ENCODE results near the gene SLCO1A2.
"Not testable (repeated sequence)": the region's sequence is repeated elsewhere in the genome, so short reads cannot be mapped to it uniquely, and the experiment has no call there.

SLCO1A2 gene, protein sequence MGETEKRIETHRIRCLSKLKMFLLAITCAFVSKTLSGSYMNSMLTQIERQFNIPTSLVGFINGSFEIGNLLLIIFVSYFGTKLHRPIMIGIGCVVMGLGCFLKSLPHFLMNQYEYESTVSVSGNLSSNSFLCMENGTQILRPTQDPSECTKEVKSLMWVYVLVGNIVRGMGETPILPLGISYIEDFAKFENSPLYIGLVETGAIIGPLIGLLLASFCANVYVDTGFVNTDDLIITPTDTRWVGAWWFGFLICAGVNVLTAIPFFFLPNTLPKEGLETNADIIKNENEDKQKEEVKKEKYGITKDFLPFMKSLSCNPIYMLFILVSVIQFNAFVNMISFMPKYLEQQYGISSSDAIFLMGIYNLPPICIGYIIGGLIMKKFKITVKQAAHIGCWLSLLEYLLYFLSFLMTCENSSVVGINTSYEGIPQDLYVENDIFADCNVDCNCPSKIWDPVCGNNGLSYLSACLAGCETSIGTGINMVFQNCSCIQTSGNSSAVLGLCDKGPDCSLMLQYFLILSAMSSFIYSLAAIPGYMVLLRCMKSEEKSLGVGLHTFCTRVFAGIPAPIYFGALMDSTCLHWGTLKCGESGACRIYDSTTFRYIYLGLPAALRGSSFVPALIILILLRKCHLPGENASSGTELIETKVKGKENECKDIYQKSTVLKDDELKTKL

GRCh38 chr12:21334771-21335325 lies at the start of gene SLCO1A2:
Gene SLCO1A2 (minus strand): TSS chr12:21334917. CDS start chr12:21334647, 270 bp downstream.
- Histone ChIP-seq H3K36me3 (ENCODE audit: insufficient read depth, low read length) (no peaks in the 10 kb centered on the region), H3K9ac (ENCODE audit: insufficient read length) (no peak within 1 kb of the TSS)
- no peak for DNase-seq (ENCODE audit: low read depth, low spot score)

GRCh38 chr12:21384261-21384660 lies 49.5 kb upstream of the SLCO1A2 start:
- no peak for DNase-seq (ENCODE audit: low read depth, low spot score)

More at GRCh38 chr12:21334771-21335325, at the start of gene SLCO1A2:
- TF ChIP-seq FOXP2 (optimal IDR thresholded peaks at IDR 0.05; ENCODE audit: control extremely low read depth, extremely low read length, insufficient read depth): no peak
- no peak for TF ChIP-seq POLR2AphosphoS5 (IDR thresholded peaks at IDR 0.05; ENCODE audit: borderline replicate concordance, low read depth, low read length)
- no peak for TF ChIP-seq EZH2 (IDR thresholded peaks at IDR 0.05)
- no peak within 1 kb of the TSS for H3K27ac ChIP-seq
- H3K4me3 ChIP-seq: no peak within 1 kb of the TSS
- no peaks in the 10 kb centered on the region; the same call in 1 of the 2 replicates for H3K9me3 ChIP-seq (ENCODE audit: low read depth, low read length)

GRCh38 chr12:21381320-21381719 lies 46.6 kb upstream of the SLCO1A2 start:
- H3K9me3 ChIP-seq (ENCODE audit: low read depth, low read length); DNase-seq (ENCODE audit: low read depth, low spot score); H3K9ac ChIP-seq (ENCODE audit: insufficient read length); H3K27ac ChIP-seq; H3K4me3 ChIP-seq; H3K36me3 ChIP-seq (ENCODE audit: insufficient read depth, low read length): not testable (repeated sequence)

More at GRCh38 chr12:21384261-21384660, 49.5 kb upstream of the SLCO1A2 start:
- Histone ChIP-seq H3K9me3 (ENCODE audit: low read depth, low read length) (no peaks in the 10 kb centered on the region), H3K9ac (ENCODE audit: insufficient read length) (no peak overlapping the region), H3K36me3 (ENCODE audit: insufficient read depth, low read length) (no peaks in the 10 kb centered on the region), H3K27ac (no peak overlapping the region), H3K4me3 (no peak overlapping the region)
- no peak for TF ChIP-seq EZH2 (IDR thresholded peaks at IDR 0.05)
- TF ChIP-seq FOXP2 (optimal IDR thresholded peaks at IDR 0.05; ENCODE audit: control extremely low read depth, extremely low read length, insufficient read depth): no peak
- TF ChIP-seq POLR2AphosphoS5 (IDR thresholded peaks at IDR 0.05; ENCODE audit: borderline replicate concordance, low read depth, low read length): no peak

DNA sequence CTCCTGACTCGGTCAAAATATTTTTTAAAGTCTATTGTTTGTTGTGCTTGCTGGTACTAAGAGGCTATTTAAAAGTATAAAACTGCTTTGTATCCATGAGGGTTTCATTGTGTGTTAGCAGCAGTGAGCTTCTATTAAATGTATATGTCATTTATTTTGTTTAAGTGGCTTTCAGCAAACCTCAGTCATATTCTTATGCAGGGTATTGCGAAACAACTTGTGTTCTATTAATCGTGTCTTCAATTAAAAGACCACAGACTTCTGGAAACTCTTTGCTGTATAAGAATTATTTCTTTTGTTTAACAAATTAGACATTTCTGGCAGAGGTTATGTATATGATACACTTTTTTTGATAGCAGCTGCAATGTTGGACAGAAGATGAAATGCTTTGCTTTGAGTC lies 44.5 kb upstream of the SLCO1A2 start:
- H3K4me3 ChIP-seq: no peak overlapping the region
- no peak overlapping the region for H3K9ac ChIP-seq (ENCODE audit: insufficient read length)
- peak; percentile 18 for DNase-seq (ENCODE audit: low read depth, low spot score)
- TF ChIP-seq POLR2AphosphoS5 (IDR thresholded peaks at IDR 0.05; ENCODE audit: borderline replicate concordance, low read depth, low read length): no peak
- no peak for TF ChIP-seq EZH2 (IDR thresholded peaks at IDR 0.05)
- TF ChIP-seq FOXP2 (optimal IDR thresholded peaks at IDR 0.05; ENCODE audit: control extremely low read depth, extremely low read length, insufficient read depth): no peak
- H3K9me3 ChIP-seq (ENCODE audit: low read depth, low read length): no peaks in the 10 kb centered on the region
- no peaks in the 10 kb centered on the region for H3K36me3 ChIP-seq (ENCODE audit: insufficient read depth, low read length)
- no peak overlapping the region for H3K27ac ChIP-seq

GRCh38 chr12:21372602-21373001 lies 37.9 kb upstream of the SLCO1A2 start, which contains the start of gene IAPP:
Gene IAPP (plus strand): TSS chr12:21372902. CDS start chr12:21373352, 450 bp downstream.
- TF ChIP-seq EZH2 (IDR thresholded peaks at IDR 0.05) (no peak), FOXP2 (optimal IDR thresholded peaks at IDR 0.05; ENCODE audit: control extremely low read depth, extremely low read length, insufficient read depth) (no peak), POLR2AphosphoS5 (IDR thresholded peaks at IDR 0.05; ENCODE audit: borderline replicate concordance, low read depth, low read length) (no peak)
- DNase-seq (ENCODE audit: low read depth, low spot score): no peak
- H3K36me3 ChIP-seq (ENCODE audit: insufficient read depth, low read length): no peaks in the 10 kb centered on the region

GRCh38 chr12:21370845-21371449 lies 36.2 kb upstream of the SLCO1A2 start:
- no peak overlapping the region for H3K4me3 ChIP-seq
- no peak overlapping the region for H3K27ac ChIP-seq
- TF ChIP-seq FOXP2 (optimal IDR thresholded peaks at IDR 0.05; ENCODE audit: control extremely low read depth, extremely low read length, insufficient read depth) (no peak), POLR2AphosphoS5 (IDR thresholded peaks at IDR 0.05; ENCODE audit: borderline replicate concordance, low read depth, low read length) (no peak), EZH2 (IDR thresholded peaks at IDR 0.05) (no peak)
- H3K9ac ChIP-seq (ENCODE audit: insufficient read length): no peak overlapping the region
- H3K36me3 ChIP-seq (ENCODE audit: insufficient read depth, low read length): no peaks in the 10 kb centered on the region
- no peak for DNase-seq (ENCODE audit: low read depth, low spot score)
- no peaks in the 10 kb centered on the region for H3K9me3 ChIP-seq (ENCODE audit: low read depth, low read length)

More at GRCh38 chr12:21372602-21373001, 37.9 kb upstream of the SLCO1A2 start, which contains the start of gene IAPP:
- Histone ChIP-seq H3K9me3 (ENCODE audit: low read depth, low read length) (no peaks in the 10 kb centered on the region), H3K4me3 (no peak within 1 kb of the TSS), H3K9ac (ENCODE audit: insufficient read length) (no peak within 1 kb of the TSS), H3K27ac (no peak within 1 kb of the TSS)

GRCh38 chr12:21369141-21369980 lies 34.6 kb upstream of the SLCO1A2 start:
- Histone ChIP-seq H3K4me3 (no peak overlapping the region), H3K9me3 (ENCODE audit: low read depth, low read length) (no peaks in the 10 kb centered on the region), H3K9ac (ENCODE audit: insufficient read length) (no peak overlapping the region), H3K27ac (no peak overlapping the region), H3K36me3 (ENCODE audit: insufficient read depth, low read length) (no peaks in the 10 kb centered on the region)
- DNase-seq (ENCODE audit: low read depth, low spot score): no peak
- no peak for TF ChIP-seq FOXP2 (optimal IDR thresholded peaks at IDR 0.05; ENCODE audit: control extremely low read depth, extremely low read length, insufficient read depth)
- no peak for TF ChIP-seq POLR2AphosphoS5 (IDR thresholded peaks at IDR 0.05; ENCODE audit: borderline replicate concordance, low read depth, low read length)
- no peak for TF ChIP-seq EZH2 (IDR thresholded peaks at IDR 0.05)

- H3K27ac ChIP-seq, H3K4me3 ChIP-seq: not testable (repeated sequence)
Measured at GRCh38 chr12:21360632-21361031, 25.9 kb upstream of the SLCO1A2 start.

More at GRCh38 chr12:21360632-21361031, 25.9 kb upstream of the SLCO1A2 start:
- not testable (repeated sequence) for H3K9me3 ChIP-seq (ENCODE audit: low read depth, low read length); H3K36me3 ChIP-seq (ENCODE audit: insufficient read depth, low read length); DNase-seq (ENCODE audit: low read depth, low spot score); H3K9ac ChIP-seq (ENCODE audit: insufficient read length)
